RWPE1 (cell line): ENCODE measurements around the gene WWOX.

ENCODE experiments used
- CTCF ChIA-PET: fragments of 350-600 bp; sonication (Branson Sonifier 250); formaldehyde crosslinking; extraction: SDS; loops from one replicate; lab custom pipeline; 2021; lab: Yijun Ruan, JAX
- POLR2A ChIA-PET: fragments of 400-600 bp; formaldehyde crosslinking; extraction: SDS; loops from one replicate; lab custom pipeline; 2020; ENCODE audit warnings: antibody characterized with exemption; ENCODE audit not compliant: low non-redundant PET; lab: Yijun Ruan, JAX
- DNase-seq: peaks from one replicate; pipeline ENCODE4 v3.0.0; 2012; ENCODE audit warnings: low spot score
- H3K27ac ChIP-seq: fragments of 450-650 bp; 2 replicates; pipeline ENCODE4 v1.5.1; 2017
- TF ChIP-seq, protein P1 (sequence below): fragments of 450-650 bp; conservative IDR thresholded peaks from 2 replicates; pipeline ENCODE4 v1.5.1; 2017; ENCODE audit warnings: low read depth, mild to moderate bottlenecking

The WWOX gene

DNA sequence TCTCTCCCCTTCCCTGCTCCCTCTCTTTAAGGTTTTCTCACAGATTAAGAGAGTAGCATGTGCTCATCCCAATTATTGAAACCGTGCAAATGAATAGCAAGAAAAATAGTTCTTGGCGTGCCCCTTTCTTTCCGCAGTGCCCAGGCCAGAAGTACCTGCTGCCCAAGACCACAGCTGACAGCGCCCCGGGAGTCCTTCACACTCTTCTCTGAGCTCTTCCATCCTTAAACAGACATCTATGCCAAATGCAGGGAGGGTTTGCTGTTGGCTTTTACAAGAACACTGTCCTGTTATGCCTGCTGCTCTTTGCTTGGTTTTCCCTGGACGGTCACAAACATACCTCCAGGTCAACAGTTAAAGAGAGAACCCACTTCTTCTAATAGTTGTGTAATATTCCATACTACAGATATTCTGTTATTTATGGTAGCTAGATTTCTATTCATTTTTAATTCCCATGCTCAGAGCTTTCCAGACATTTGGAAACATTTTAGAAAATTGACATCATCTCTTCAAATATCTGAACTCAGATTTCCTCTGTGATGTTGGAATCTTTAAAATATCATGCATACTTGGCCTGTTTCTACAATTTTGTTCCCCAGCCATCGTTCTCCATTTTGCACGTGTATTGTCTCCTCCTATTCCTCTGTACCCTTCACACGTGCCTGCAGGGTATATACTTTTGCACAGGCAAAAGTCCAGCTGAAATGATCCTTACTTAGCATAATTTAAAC lies 416.7 kb downstream of the WWOX start:
- H3K27ac ChIP-seq, result no peak overlapping the region
- TF ChIP-seq, protein P1, sequence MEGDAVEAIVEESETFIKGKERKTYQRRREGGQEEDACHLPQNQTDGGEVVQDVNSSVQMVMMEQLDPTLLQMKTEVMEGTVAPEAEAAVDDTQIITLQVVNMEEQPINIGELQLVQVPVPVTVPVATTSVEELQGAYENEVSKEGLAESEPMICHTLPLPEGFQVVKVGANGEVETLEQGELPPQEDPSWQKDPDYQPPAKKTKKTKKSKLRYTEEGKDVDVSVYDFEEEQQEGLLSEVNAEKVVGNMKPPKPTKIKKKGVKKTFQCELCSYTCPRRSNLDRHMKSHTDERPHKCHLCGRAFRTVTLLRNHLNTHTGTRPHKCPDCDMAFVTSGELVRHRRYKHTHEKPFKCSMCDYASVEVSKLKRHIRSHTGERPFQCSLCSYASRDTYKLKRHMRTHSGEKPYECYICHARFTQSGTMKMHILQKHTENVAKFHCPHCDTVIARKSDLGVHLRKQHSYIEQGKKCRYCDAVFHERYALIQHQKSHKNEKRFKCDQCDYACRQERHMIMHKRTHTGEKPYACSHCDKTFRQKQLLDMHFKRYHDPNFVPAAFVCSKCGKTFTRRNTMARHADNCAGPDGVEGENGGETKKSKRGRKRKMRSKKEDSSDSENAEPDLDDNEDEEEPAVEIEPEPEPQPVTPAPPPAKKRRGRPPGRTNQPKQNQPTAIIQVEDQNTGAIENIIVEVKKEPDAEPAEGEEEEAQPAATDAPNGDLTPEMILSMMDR, result no peak
- ChIA-PET POLR2A (interaction anchor here (0.6 kb wide), 1 partner anchor 288 kb away, joined by 6 read pairs; no protein-coding TSS in a partner anchor), CTCF (interaction anchor here (0.6 kb wide), 1 partner anchor 250 kb away, joined by 3 read pairs; no protein-coding TSS in a partner anchor)
- DNase-seq, result no peak

DNA sequence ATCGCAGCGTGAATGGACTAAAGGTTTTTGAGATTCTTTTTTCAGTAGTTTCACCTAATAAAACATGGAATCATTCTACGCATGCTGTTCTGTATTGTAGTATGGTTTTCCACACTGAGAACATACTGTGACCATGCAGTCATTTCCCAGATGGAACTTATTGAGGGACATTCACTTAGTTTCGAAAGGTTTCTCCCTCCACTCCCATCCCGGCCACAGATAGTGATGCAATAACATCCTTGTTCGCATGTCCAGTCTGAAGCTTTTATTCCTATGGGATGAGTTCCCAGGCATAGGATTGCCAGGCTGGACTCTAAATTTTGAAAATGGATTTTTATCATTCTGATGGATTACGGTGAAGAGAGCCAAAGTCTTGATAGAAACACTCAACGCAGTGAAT lies 420.4 kb downstream of the WWOX start:
- CTCF ChIA-PET, result interaction anchor here (0.5 kb wide), 1 partner anchor 1145 kb away, joined by 3 read pairs; no protein-coding TSS in a partner anchor
- POLR2A ChIA-PET, result no interaction called here
- no peak for DNase-seq
- H3K27ac ChIP-seq, result no peak overlapping the region
- TF ChIP-seq, protein P1, result no peak

- POLR2A ChIA-PET, result no interaction called here
- CTCF ChIA-PET, result no interaction called here
Measured at GRCh38 chr16:78520470-78520869, 421.0 kb downstream of the WWOX start.

GRCh38 chr16:78522327-78522726 lies 422.9 kb downstream of the WWOX start:
- no peak overlapping the region for H3K27ac ChIP-seq
- ChIA-PET CTCF (no interaction called here), POLR2A (interaction anchor here (0.5 kb wide), 1 partner anchor 1062 kb away, joined by 3 read pairs; no protein-coding TSS in a partner anchor)
- no peak for DNase-seq
- TF ChIP-seq, protein P1, result no peak

More at GRCh38 chr16:78520470-78520869, 421.0 kb downstream of the WWOX start:
- no peak for DNase-seq
- no peak overlapping the region for H3K27ac ChIP-seq
- TF ChIP-seq, protein P1, result no peak

DNA sequence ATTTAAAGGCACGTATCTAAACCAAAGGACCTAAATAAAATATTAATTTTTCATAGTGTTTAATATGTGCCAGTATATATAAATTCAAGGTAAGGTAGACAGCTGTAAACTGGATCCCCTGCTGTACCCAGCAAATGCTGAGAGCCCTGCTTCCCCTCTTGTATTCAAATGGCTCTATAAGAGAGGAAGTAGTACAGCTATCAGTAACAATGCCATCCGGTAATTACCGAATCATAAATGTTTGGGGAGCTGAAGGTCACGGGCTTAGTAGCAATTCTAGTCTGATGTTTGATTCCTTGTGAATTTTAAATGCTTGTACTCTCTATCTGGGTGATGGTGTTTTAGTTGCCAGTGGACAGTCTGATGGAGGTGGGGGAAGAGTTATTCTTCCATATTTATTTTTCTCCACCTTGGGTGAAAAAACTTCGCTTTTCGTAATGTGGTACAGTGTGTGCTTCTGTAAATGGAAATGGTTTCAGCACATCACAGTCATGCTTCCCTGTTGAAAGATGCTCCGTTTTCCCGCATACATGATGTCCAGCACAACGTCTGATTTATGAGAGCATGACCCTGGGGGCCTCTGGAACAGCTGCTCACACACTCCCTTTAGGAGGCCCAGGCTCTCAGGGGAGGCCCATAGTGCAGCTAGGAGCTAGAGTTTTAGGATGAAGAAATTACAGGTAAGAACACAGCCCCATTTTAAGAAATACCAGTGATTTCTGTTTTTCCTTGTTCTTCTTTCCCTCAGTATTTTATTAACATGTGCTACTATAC lies 423.9 kb downstream of the WWOX start:
- DNase-seq, result no peak
- H3K27ac ChIP-seq, result no peak overlapping the region
- POLR2A ChIA-PET, result no interaction called here
- TF ChIP-seq, protein P1, result no peak
- CTCF ChIA-PET, result interaction anchor here (0.6 kb wide), 1 partner anchor 13 kb away, joined by 4 read pairs; no protein-coding TSS in a partner anchor

DNA sequence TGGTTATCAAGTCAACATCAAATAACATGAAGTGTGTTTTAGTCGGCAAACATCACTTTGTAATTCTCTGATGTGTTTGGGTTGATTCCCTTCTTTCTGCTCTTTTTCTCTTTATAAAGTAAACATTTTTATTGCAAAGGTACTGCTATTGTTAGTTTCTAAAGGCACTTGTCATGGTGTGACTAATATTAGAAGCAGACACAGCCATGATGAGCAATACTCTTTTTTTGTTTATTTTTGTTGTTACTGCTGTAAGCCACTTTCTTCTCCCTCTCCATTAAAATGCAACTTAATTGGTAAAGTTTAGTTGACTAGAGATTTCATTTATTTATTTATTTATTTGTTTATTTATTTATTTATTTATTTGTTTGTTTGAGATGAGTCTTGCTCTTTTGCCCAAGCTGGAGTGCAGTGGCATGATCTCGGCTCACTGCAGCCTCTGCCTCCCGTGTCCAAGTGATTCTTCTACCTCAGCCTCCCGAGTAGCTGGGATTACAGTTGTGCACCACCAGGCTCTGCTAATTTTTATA lies 424.7 kb downstream of the WWOX start:
- H3K27ac ChIP-seq, result no peak overlapping the region
- TF ChIP-seq, protein P1, result no peak
- ChIA-PET POLR2A (no interaction called here), CTCF (no interaction called here)
- DNase-seq, result no peak
